Breast epithelium (tissue), 3 donors: Measurements from ENCODE around the gene ARHGEF25.

Source experiments
- CTCF ChIP-seq, 3 donors: fragments of 450-650 bp; IDR thresholded peaks; one replicate each; pipeline ENCODE4 v1.5.1; 2016 to 2017; ENCODE audit warnings: antibody characterized with exemption in 3 of 3, mild to moderate bottlenecking in 3 of 3, moderate library complexity in 3 of 3
- POLR2AphosphoS5 ChIP-seq, 3 donors: sonication (generic); formaldehyde crosslinking; IDR thresholded peaks; one replicate each; pipeline ENCODE4 v1.6.1; 2017; ENCODE audit warnings: antibody characterized with exemption in 3 of 3

GRCh38 chr12:57626921-57627445 lies 15.7 kb downstream of the ARHGEF25 start:
- TF ChIP-seq CTCF (IDR thresholded peaks at IDR 0.05) (no peak), POLR2AphosphoS5 (IDR thresholded peaks at IDR 0.05) (no peak)
